Activated effector memory CD4-positive, alpha-beta T cell treated with Interleukin-2 at 50 U/mL for 16 hours (primary cell): Measurements from ENCODE around the gene C1orf115.
"Not testable (repeated sequence)": the region's sequence is repeated elsewhere in the genome, so short reads cannot be mapped to it uniquely, and the experiment has no call there.

ENCODE experiments used
- DNase-seq: peaks from one replicate; pipeline ENCODE4 v3.0.0-alpha.2; 2020

The C1orf115 gene

DNA sequence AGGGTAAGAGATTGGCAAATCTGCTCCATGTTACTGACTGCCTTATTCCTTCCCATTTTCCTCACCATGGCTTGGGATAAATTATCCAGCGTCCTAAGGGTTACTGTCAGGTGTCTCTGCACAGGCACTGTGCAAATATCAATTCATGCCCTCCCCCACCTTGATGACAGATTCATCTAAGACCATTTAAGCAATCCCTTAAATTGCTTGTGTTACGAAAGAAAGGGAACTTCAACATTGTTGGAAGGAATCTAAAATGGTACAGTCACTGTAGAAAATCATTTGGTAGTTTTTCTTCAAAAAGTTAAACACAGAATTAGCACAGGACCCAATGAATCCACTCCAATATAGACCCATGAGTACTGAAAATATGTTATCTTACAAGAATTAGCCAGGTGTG lies 40.3 kb downstream of the C1orf115 start:
- no peak for DNase-seq

DNA sequence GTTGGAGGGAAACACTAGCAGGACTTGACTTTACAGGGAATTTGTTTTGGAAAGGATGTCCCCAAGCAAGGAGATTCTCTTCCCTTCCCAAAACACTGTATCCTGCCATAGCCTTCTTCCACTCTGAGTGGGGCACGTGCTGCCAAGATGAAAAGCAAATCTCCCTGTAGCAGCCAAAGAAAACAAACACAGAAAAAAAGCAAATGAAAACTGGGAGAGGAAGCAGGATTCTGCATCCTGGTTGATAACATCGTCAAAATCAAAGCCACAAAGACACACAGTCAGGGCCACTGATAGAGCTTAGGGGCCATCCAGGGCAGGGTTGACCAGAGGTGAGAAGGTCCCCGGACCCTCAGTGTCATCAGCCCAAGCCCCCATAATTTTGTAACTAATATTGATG lies 42.0 kb downstream of the C1orf115 start:
- DNase-seq, result no peak

DNA sequence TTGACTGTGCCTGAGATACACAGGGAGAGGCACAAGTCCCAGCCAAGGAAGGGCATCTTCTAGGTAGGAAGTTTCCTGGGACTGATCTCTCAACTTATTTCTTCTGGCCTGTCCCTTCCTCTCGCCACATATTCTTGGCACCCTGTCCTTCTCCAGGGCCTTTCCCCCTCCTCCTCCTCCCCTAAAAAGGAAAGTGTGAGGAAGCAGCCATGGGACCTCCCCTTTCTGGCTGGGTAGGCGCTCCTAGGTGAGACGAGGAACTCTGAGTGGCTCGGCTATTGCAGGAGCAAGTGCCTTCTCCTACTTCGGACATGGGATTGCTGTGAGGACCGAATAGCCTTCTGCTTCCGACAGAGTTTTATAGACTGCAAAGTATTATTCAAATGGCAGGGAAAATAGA lies 42.5 kb downstream of the C1orf115 start:
- no peak for DNase-seq

DNA sequence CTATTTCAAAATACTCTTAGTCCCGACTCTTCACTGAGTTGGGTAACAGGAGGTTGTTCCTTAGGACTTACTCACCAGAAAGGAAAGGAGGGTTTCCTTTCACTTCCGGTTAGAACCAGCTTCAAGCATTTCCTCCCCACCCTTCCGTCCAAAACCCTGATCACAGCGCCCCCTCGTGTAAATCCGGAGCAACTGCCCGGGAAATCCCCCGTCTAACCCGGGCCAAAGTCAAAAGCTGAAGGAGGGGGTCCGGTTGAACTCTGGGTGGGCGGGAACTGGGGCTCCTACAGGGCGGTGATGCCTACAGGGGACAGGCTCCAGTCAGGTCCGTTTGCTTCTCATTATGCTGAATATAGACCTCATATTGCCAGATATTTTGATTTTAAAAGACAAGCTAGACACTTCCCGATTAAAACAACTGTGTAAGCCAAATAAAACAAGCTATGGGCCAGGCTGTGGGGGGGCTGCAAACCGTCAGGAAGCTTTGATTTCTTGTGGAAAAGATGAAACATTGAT lies 43.0 kb downstream of the C1orf115 start:
- DNase-seq, result peak; percentile 60

DNA sequence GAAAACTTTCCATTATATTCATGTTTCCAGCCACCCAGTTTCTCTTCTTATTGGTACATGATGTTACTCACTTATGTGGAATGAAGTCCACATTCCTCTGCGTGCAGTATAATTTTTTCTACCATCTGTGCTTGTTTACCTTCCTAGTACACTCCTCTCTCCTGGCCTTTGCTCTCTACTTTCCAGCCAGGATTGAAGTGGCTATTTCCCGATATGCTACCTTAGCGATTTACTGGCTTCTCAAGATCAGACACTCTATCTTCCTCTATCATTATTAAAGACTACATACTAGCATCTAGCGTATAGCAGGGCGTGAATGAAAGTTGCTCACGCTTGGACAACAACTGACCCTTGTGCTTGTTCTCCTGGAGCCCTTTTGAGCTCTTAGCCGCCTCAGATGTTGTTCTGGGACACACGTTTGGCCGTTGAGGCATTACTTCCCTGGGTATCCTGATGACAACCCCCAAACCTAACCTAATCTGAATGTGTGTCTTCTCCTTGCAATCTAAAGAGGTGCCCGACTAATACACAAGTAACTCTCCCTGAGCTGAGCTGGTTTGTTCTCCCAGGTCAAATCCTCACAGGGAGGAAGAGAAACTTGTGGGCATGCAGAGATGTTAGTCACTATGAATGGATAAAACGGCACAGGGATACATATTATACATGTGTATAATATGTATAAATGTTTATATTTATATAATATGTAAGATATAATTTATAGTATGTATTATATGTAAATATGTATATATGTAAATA lies 44.6 kb downstream of the C1orf115 start:
- no peak for DNase-seq

DNA sequence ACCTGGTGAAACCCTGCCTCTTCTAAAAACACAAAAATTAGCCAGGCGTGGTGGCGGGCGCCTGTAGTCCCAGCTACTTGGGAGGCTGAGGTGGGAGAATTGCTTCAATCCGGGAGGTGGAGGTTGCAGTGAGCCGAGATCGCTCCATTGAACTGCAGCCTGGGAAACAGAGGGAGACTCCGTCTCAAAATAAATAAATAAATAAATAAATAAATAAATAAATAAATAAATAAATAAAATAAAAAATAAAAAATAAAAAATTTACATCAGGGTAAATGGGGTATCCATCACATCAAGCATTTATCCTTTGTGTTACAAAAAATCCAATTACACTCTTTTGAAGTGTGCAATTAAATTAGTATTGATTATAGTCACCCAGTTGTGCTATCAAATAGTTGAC lies 46.1 kb downstream of the C1orf115 start:
- not testable (repeated sequence) for DNase-seq

DNA sequence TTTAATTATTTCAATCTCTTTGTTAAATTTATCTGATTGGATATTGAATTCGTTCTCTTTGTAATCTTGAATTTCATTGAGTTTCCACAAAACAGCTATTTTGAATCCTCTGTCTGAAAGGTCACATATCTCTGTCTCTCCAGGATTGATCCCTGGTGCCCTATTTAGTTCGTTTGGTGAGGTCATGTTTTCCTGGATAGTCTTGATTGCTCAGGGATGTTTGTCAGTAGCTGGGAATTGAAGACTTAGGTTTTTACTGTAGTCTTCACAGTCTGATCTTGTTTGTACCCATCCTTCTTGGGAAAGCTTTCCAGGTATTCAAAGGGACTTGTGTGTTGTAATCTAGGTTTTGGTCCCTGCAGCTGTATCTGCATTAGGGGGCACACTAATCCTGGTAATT lies 51.2 kb downstream of the C1orf115 start:
- DNase-seq, result no peak

DNA sequence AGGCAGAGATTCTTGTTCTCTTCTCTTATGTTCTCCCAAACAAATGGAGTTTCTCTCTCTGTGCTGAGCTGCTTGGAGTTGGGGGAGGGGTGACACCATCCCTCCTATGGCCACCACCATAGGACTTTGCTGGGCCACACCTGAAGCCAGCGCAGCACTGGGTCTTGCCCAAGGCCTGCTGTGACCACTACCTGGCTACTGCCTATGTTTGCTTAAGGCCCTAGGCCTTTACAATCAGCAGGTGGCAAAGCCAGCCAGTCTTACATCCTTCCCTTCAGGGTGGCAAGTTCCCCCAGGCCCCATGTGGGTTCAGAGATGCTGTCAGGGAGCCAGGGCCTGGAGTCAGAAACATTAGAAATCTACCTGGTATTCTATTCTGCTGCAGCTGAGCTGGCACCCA lies 51.7 kb downstream of the C1orf115 start:
- no peak for DNase-seq

DNA sequence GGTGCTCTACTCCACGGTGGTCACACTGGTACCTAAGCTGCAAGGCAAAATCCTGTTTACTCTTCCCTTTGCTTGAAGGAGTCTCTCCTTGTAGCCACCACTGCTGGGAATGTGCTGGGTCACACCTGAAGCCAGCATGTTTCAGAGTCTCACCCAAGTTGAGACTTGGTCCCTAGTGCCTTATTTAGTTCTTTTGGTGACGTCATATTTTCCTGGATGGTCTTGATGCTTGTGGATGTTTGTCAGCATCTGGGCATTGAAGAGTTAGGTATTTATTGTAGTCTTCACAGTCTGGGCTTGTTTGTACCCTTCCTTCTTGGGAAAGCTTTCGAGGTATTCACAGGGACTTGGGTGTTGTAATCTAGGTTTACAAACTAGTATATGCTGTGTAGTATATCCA lies 52.4 kb downstream of the C1orf115 start:
- DNase-seq, result no peak

DNA sequence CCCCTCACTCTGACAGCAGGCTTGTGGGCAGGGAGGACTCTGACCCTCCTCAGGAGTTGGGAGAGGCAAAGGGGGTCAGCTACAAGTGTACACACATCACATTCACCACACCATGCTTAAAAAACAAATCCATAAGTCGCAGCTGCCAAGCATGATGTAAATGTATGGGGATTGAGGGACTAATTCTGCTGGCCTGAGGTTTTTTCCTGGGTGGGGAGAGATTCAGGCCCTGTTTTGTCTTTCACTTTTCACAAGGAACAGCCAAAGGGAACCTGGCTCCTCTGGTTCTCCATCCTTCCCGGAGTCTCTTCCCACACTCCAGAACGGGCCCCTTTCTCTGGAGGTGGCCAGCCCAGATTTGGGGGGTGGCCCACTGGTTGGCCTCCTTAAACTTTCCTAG lies 56.7 kb downstream of the C1orf115 start:
- DNase-seq, result no peak

DNA sequence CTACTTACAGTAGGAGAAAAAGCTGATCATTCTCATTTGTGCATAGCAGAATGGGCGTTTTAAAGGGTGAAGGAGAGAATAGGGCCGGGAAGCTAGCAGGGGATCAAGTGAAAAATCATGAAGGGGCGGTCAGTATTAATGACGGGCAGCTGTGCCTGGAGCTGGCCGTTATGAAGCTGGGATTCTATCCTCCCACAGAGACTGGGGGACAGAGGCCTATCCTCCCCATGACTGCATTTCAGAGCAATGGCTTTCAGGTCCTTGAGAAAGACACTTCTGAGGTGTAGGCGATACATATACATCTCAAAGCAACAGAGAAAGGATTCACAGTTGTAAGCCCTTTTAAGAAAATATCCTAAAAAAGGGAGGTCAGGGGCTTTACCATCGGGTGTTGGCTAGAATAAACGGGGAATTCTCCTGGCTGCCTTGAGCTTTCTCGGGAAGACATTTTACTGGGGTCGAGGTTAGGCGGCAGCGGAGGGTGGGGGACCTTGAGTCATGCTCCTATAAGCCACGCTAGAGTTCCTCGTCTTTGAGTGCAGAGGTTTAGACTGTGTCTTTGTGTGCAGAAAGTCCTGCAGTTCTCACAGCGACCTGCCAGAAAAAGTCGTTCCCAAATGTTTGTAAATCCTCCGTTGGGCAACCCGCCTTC lies 57.4 kb downstream of the C1orf115 start:
- DNase-seq, result no peak

DNA sequence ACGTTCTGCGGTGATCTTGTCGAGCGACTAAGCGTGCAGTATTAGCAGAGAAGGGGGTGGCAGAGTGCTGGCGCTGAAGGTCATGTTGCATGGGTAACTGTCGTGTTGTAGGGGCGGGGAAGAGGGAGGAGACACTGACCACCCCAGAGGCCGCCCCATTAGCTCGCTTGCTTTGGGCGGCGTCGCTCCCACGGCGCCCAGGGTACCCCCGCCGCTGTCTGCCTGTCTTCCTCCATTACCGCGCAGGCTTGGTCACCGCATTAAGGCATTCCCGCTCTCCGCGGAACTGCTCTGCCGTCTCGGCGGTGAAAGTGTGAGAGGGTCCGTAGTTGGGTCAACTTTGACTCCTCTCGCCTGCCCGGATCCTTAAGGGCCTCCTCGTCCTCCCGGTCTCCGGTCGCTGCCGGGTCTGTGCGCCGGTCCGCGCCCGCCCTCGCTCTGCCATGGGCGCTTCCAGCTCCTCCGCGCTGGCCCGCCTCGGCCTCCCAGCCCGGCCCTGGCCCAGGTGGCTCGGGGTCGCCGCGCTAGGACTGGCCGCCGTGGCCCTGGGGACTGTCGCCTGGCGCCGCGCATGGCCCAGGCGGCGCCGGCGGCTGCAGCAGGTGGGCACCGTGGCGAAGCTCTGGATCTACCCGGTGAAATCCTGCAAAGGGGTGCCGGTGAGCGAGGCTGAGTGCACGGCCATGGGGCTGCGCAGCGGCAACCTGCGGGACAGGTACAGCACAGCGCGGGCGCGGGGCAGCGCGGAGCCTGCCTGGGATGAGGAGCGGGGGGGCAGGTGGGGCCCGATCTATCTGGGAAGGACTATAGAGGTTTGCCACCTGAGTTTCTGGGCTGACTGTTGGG lies 58.1 kb downstream of the C1orf115 start, which contains the start of gene MTARC2:
TSS of gene MTARC2 (plus strand) at position 234 of the 846 bp plus-strand sequence. CDS start at position 444, 210 bp downstream.
- DNase-seq, result no peak
